HG03432 (cell line): ENCODE data around the gene GLIS1.

ENCODE experiments used
- ATAC-seq: cut with Tn5 transposase; IDR thresholded peaks from one replicate; pipeline ENCODE4 v1.9.1; 2021; ENCODE audit warnings: mild to moderate bottlenecking, moderate library complexity; ENCODE audit not compliant: unreplicated experiment

The GLIS1 gene

GRCh38 chr1:53640701-53641075 lies 98.3 kb downstream of the GLIS1 start:
- ATAC-seq: no peak

- ATAC-seq: no peak
These were observed 98.8 kb downstream of the GLIS1 start for GRCh38 chr1:53639996-53640700.

- no peak for ATAC-seq
These were observed 99.7 kb downstream of the GLIS1 start for GRCh38 chr1:53639251-53639763.

- no peak for ATAC-seq
These were observed 100.5 kb downstream of the GLIS1 start for GRCh38 chr1:53638360-53639035.

- no peak for ATAC-seq
These were observed 101.2 kb downstream of the GLIS1 start for GRCh38 chr1:53637511-53638359.

GRCh38 chr1:53636621-53637171 lies 102.3 kb downstream of the GLIS1 start:
- no peak for ATAC-seq

- ATAC-seq: no peak
These were observed 104.4 kb downstream of the GLIS1 start for GRCh38 chr1:53634571-53634979.

GRCh38 chr1:53633073-53633704 lies 105.8 kb downstream of the GLIS1 start:
- ATAC-seq: no peak

GRCh38 chr1:53631622-53632310 lies 107.2 kb downstream of the GLIS1 start:
- no peak for ATAC-seq

- no peak for ATAC-seq
These were observed 109.8 kb downstream of the GLIS1 start for GRCh38 chr1:53629101-53629691.

GRCh38 chr1:53628286-53628955 lies 110.5 kb downstream of the GLIS1 start:
- ATAC-seq: no peak

- no peak for ATAC-seq
These were observed 111.3 kb downstream of the GLIS1 start for GRCh38 chr1:53627666-53628065.

GRCh38 chr1:53627031-53627430 lies 111.9 kb downstream of the GLIS1 start:
- ATAC-seq: no peak

GRCh38 chr1:53626616-53627015 lies 112.3 kb downstream of the GLIS1 start:
- no peak for ATAC-seq

- ATAC-seq: no peak
These were observed 113.0 kb downstream of the GLIS1 start for GRCh38 chr1:53625766-53626520.

GRCh38 chr1:53625049-53625448 lies 113.9 kb downstream of the GLIS1 start:
- no peak for ATAC-seq

GRCh38 chr1:53622531-53622930 lies 116.4 kb downstream of the GLIS1 start:
- ATAC-seq: no peak

- no peak for ATAC-seq
These were observed 117.8 kb downstream of the GLIS1 start for GRCh38 chr1:53621144-53621543.
